ENCODE data around the gene MPRIP. TPM values are rescaled to one million over a fixed set of nuclear protein-coding genes. Genes with fewer than 3 reads are reported as not detected.
"Not testable (repeated sequence)": the region's sequence is repeated elsewhere in the genome, so short reads cannot be mapped to it uniquely, and the experiment has no call there.

The MPRIP gene
- total RNA-seq, 4 donors from 2014 or later = 61.5 to 407 (median 103) TPM

DNA sequence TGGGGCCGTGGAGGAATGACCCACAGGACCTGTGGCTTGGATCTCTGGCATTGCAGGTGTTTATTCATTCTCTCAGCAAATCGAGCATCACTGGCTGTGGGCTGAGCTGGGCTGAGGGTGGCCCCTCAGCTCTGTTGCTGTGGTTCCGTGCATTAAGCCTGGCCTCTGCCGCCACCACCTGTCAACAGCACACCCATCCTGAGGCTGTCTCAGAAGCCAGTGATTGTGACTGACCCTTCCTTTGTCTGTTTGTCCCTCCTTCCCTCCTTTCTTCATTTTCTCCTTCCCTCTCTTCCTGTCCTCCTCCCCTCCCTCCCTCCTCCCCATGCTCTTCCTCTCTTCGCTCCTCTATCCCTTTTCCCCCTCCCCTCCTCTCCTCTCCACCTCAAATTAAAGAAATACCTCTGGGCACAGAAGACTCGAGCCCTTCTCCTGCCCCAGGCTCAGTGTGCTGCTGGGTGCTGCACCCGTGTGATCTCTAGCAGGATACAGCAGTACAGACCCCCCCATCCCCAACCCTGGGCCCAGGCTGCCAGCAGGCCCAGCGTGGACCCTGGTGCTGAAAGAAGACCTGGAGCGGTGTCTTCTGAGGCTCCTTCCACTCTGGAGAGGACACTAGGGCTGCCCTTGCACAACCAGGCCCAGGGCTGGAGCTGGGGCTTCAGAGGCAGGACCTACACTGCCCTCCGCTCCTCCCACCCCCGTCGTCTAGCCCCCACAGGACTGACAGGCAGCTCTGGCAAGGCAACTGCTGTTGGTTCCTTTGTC is 88.0 kb downstream of the MPRIP start:
- Histone ChIP-seq H3K27me3 (no peaks in the 10 kb centered on the region), H3K9me3 (no peaks in the 10 kb centered on the region), H3K4me3 (no peak overlapping the region), H3K36me3 (no peaks in the 10 kb centered on the region), H3K4me1 (no peaks in the 10 kb centered on the region), H3K27ac (no peak overlapping the region)
- intact Hi-C loops (cut with DNase I; ENCODE audit: low total_unique reads) = no loop called here
- no peak for TF ChIP-seq POLR2A (IDR thresholded peaks at IDR 0.05)
- TF ChIP-seq, protein P1, sequence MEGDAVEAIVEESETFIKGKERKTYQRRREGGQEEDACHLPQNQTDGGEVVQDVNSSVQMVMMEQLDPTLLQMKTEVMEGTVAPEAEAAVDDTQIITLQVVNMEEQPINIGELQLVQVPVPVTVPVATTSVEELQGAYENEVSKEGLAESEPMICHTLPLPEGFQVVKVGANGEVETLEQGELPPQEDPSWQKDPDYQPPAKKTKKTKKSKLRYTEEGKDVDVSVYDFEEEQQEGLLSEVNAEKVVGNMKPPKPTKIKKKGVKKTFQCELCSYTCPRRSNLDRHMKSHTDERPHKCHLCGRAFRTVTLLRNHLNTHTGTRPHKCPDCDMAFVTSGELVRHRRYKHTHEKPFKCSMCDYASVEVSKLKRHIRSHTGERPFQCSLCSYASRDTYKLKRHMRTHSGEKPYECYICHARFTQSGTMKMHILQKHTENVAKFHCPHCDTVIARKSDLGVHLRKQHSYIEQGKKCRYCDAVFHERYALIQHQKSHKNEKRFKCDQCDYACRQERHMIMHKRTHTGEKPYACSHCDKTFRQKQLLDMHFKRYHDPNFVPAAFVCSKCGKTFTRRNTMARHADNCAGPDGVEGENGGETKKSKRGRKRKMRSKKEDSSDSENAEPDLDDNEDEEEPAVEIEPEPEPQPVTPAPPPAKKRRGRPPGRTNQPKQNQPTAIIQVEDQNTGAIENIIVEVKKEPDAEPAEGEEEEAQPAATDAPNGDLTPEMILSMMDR (IDR thresholded peaks at IDR 0.05) = no peak
- DNase-seq = no peak

DNA sequence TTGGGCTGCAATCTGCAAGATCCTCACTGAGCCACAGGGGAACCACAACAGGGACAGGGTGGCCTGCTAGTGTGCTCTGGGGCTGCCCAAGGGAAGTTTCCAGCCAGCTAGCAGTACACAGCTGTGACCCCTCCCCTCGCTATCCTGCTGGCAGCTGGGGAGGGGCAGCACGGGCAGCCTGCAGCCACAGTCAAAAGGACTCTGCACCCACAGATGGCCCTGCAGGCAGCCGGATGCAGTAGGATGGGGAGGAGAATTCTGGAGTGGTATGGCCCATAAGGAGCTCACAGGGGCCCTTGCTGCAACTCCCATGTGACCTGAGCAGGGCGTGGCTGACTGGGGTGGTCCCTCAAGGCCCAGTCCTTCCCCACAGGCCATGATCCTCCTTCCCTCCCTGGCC is 89.6 kb downstream of the MPRIP start:
- intact Hi-C loops (cut with DNase I; ENCODE audit: low total_unique reads) = no loop called here
- Histone ChIP-seq H3K4me3 (no peak overlapping the region), H3K4me1 (no peaks in the 10 kb centered on the region), H3K27ac (no peak overlapping the region), H3K9me3 (no peaks in the 10 kb centered on the region), H3K27me3 (no peaks in the 10 kb centered on the region), H3K36me3 (no peaks in the 10 kb centered on the region)
- no peak for DNase-seq
- TF ChIP-seq, protein P1 (IDR thresholded peaks at IDR 0.05) = no peak
- TF ChIP-seq POLR2A (IDR thresholded peaks at IDR 0.05) = no peak

DNA sequence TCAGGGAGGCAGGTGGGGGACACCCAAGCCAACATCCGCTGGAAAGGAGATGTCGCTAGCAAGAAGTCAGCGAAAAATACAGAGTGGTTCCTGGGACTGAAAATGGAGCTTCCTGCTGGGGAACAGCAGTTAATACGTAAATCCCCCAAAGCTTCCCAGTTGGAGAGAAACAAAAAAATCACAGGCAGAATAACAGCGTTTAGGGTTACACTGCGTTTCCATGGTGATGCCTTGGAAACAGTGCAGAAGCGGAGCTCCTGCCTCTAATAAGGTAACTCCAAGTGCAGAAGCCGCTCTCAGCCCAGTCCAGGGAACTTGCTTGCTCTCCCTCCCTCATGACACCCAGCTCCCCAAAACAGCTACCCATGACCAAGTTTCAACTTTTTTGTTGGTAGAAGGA is 90.5 kb downstream of the MPRIP start:
- TF ChIP-seq, protein P1 (IDR thresholded peaks at IDR 0.05) = no peak
- TF ChIP-seq POLR2A (IDR thresholded peaks at IDR 0.05) = no peak
- Histone ChIP-seq H3K27ac (no peak overlapping the region), H3K4me1 (no peaks in the 10 kb centered on the region), H3K4me3 (no peak overlapping the region), H3K9me3 (no peaks in the 10 kb centered on the region), H3K36me3 (no peaks in the 10 kb centered on the region), H3K27me3 (no peaks in the 10 kb centered on the region)
- intact Hi-C loops (cut with DNase I; ENCODE audit: low total_unique reads) = no loop called here
- DNase-seq = no peak

DNA sequence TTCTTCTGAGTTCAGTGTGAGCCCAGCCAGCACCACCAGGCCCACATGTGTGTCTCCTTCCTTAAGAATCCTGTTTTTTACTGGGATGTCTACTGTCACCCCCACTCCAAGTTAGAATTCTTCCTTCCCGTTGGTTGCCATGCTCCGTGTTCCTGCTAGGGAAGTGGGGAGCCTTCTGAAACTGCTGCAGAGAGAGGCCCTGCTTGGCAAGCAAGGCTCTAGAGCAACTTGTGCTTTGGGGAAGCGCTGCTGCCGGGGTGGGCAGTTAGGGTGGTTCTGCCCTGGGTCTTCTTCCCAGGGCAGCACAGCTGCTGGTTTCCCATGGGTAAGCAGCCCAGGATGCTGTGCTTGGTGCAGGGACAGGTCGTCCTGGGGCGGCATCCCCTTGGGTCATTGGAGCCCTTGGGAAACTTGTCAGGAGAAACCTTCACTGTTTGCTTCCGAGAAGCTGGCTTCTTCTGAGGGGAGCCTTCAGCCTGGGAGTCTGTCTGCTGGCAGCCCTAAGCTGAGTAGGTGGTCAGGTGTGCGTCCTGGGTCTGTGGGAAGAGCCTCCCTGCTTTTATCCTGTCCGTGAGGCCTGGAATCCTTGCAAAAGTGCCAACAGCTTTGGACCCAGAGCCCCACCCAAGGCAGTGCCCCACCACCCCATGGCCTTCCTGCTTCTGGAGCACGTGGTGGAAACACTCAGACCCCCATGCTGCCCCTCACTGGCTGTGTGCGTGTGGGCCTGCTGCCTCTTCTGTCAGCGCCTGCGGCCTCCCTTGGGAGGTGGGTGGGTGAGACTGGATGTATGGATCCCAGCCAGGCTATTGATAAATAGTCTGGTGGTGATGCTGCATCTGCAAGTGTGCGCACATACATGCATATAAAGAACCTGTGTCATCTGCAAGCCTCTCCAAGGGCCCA is 92.0 kb downstream of the MPRIP start:
- no peaks in the 10 kb centered on the region for H3K36me3 ChIP-seq
- no peak for DNase-seq
- H3K4me3 ChIP-seq = no peak overlapping the region
- intact Hi-C loops (cut with DNase I; ENCODE audit: low total_unique reads) = no loop called here
- H3K9me3 ChIP-seq = no peaks in the 10 kb centered on the region
- no peaks in the 10 kb centered on the region for H3K27me3 ChIP-seq
- TF ChIP-seq POLR2A (IDR thresholded peaks at IDR 0.05) = no peak
- TF ChIP-seq, protein P1 (IDR thresholded peaks at IDR 0.05) = no peak
- no peaks in the 10 kb centered on the region for H3K4me1 ChIP-seq
- H3K27ac ChIP-seq = no peak overlapping the region

DNA sequence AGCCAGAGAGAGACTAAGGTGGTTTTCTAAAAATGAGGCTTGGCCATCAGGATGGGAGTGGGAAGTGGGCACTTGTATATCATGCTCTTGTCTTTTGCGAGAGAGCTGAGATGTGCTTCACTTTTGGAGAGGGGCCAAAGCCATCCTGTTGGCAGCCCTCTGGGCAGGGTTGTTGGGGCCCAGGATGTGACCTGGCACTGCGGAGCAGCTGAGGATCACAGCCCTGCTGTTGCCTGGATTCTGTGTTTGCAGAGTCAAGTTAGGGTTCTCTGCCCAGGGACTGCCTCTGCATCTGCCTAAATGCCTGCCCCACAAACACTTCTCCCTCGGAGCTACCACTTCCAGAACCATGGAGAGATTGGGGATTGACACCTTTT is 92.7 kb downstream of the MPRIP start:
- H3K36me3 ChIP-seq = no peaks in the 10 kb centered on the region
- no peaks in the 10 kb centered on the region for H3K4me1 ChIP-seq
- H3K27ac ChIP-seq = no peak overlapping the region
- no peak for DNase-seq
- intact Hi-C loops (cut with DNase I; ENCODE audit: low total_unique reads) = no loop called here
- H3K27me3 ChIP-seq = no peaks in the 10 kb centered on the region
- no peak overlapping the region for H3K4me3 ChIP-seq
- H3K9me3 ChIP-seq = no peaks in the 10 kb centered on the region
- no peak for TF ChIP-seq POLR2A (IDR thresholded peaks at IDR 0.05)
- TF ChIP-seq, protein P1 (IDR thresholded peaks at IDR 0.05) = no peak

DNA sequence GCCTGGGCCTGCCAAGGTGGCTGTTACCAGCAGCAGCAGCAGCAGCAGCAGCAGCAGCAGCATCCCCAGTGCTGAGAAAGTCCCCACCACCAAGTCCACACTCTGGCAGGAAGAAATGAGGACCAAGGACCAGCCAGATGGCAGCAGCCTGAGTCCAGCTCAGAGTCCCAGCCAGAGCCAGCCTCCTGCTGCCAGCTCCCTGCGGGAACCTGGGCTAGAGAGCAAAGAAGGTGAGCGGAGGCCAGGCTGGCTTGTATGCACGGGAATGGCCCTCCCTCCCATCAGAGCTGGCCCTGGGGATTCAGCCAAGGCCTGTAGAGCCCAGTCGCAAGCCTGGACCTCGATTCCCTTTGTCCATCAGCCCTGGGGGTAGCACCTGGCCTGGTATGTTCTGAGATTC is 94.0 kb downstream of the MPRIP start:
- not testable (repeated sequence) for H3K27ac ChIP-seq

More for the DNA sequence above, 94.0 kb downstream of the MPRIP start:
- DNase-seq; H3K4me1 ChIP-seq; intact Hi-C loops (cut with DNase I; ENCODE audit: low total_unique reads); H3K27me3 ChIP-seq; H3K9me3 ChIP-seq; H3K4me3 ChIP-seq; H3K36me3 ChIP-seq: not testable (repeated sequence)
